HG03135 (cell line): ENCODE results near the gene INTS7.
"Not testable (repeated sequence)": the region's sequence is repeated elsewhere in the genome, so short reads cannot be mapped to it uniquely, and the experiment has no call there.

ENCODE experiments used
- ATAC-seq: cut with Tn5 transposase; IDR thresholded peaks from one replicate; pipeline ENCODE4 v1.9.1; 2021; ENCODE audit warnings: mild to moderate bottlenecking, moderate library complexity; ENCODE audit not compliant: unreplicated experiment

Gene INTS7

GRCh38 chr1:212035835-212036605 is 663 bp upstream of the INTS7 start:
- peak; percentile 11 for ATAC-seq

- peak; percentile 4 for ATAC-seq
Measured at GRCh38 chr1:212034516-212035122, 738 bp downstream of the INTS7 start.

GRCh38 chr1:212030936-212031528 is 4.3 kb downstream of the INTS7 start:
- no peak for ATAC-seq

- ATAC-seq = not testable (repeated sequence)
Measured at GRCh38 chr1:212027727-212028126, 7.6 kb downstream of the INTS7 start.

- no peak for ATAC-seq
Measured at GRCh38 chr1:212024469-212025149, 10.7 kb downstream of the INTS7 start.

GRCh38 chr1:212022908-212023307 is 12.4 kb downstream of the INTS7 start:
- ATAC-seq = not testable (repeated sequence)

- ATAC-seq = no peak
Measured at GRCh38 chr1:212021563-212021962, 13.8 kb downstream of the INTS7 start.

GRCh38 chr1:212020975-212021374 is 14.4 kb downstream of the INTS7 start:
- no peak for ATAC-seq

GRCh38 chr1:212013672-212014071 is 21.7 kb downstream of the INTS7 start:
- ATAC-seq = no peak

- ATAC-seq = peak; percentile 91
Measured at GRCh38 chr1:212012034-212012740, 23.2 kb downstream of the INTS7 start.

- no peak for ATAC-seq
Measured at GRCh38 chr1:212010004-212010403, 25.4 kb downstream of the INTS7 start.

GRCh38 chr1:212009561-212009960 is 25.8 kb downstream of the INTS7 start:
- ATAC-seq = no peak

- ATAC-seq = no peak
Measured at GRCh38 chr1:212007886-212008285, 27.5 kb downstream of the INTS7 start.

- ATAC-seq = no peak
Measured at GRCh38 chr1:212007178-212007577, 28.2 kb downstream of the INTS7 start.

GRCh38 chr1:212004895-212005608 is 30.3 kb downstream of the INTS7 start:
- ATAC-seq = no peak

GRCh38 chr1:212002536-212002935 is 32.8 kb downstream of the INTS7 start:
- ATAC-seq = no peak

- ATAC-seq = not testable (repeated sequence)
Measured at GRCh38 chr1:211997426-211997825, 37.9 kb downstream of the INTS7 start.

- ATAC-seq = no peak
Measured at GRCh38 chr1:211991695-211992094, 43.7 kb downstream of the INTS7 start.

- ATAC-seq = no peak
Measured at GRCh38 chr1:211986628-211987254, 48.6 kb downstream of the INTS7 start.
